ENCODE data around the gene SEC24B.

DNA sequence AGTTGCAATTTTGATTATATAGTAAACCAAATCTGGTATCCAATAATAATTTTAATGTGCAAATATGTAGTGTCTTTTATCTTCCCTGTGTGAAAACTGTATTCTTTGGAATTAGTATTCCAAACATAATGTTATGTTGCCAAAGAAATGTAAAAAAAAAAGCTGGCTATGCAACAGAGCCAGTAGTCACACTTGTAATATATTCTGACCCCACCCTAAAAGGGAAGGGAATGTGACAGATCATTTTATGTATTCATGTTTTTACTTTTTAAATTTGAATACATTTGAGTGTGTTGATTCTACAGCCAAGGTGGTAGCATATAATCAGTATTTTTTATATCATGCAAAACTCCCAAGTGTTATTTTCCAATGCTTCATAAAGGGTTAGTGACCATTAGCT, 98.6 kb downstream of the SEC24B start:
- TF ChIP-seq, protein P1, sequence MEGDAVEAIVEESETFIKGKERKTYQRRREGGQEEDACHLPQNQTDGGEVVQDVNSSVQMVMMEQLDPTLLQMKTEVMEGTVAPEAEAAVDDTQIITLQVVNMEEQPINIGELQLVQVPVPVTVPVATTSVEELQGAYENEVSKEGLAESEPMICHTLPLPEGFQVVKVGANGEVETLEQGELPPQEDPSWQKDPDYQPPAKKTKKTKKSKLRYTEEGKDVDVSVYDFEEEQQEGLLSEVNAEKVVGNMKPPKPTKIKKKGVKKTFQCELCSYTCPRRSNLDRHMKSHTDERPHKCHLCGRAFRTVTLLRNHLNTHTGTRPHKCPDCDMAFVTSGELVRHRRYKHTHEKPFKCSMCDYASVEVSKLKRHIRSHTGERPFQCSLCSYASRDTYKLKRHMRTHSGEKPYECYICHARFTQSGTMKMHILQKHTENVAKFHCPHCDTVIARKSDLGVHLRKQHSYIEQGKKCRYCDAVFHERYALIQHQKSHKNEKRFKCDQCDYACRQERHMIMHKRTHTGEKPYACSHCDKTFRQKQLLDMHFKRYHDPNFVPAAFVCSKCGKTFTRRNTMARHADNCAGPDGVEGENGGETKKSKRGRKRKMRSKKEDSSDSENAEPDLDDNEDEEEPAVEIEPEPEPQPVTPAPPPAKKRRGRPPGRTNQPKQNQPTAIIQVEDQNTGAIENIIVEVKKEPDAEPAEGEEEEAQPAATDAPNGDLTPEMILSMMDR (IDR thresholded peaks at IDR 0.05), result no peak
- TF ChIP-seq POLR2A (IDR thresholded peaks at IDR 0.05), result no peak
